NCI-H510A treated with DMSO at 0.1 percent for 48 hours (cell line): ENCODE measurements around the gene GBX1.
A peak's percentile ranks its signal among the peaks of the same experiment; 100 is the strongest.

Source experiments
- DNase-seq: peaks from one replicate; lab custom pipeline; 2025; lab: John Stamatoyannopoulos, UW

Gene GBX1

DNA sequence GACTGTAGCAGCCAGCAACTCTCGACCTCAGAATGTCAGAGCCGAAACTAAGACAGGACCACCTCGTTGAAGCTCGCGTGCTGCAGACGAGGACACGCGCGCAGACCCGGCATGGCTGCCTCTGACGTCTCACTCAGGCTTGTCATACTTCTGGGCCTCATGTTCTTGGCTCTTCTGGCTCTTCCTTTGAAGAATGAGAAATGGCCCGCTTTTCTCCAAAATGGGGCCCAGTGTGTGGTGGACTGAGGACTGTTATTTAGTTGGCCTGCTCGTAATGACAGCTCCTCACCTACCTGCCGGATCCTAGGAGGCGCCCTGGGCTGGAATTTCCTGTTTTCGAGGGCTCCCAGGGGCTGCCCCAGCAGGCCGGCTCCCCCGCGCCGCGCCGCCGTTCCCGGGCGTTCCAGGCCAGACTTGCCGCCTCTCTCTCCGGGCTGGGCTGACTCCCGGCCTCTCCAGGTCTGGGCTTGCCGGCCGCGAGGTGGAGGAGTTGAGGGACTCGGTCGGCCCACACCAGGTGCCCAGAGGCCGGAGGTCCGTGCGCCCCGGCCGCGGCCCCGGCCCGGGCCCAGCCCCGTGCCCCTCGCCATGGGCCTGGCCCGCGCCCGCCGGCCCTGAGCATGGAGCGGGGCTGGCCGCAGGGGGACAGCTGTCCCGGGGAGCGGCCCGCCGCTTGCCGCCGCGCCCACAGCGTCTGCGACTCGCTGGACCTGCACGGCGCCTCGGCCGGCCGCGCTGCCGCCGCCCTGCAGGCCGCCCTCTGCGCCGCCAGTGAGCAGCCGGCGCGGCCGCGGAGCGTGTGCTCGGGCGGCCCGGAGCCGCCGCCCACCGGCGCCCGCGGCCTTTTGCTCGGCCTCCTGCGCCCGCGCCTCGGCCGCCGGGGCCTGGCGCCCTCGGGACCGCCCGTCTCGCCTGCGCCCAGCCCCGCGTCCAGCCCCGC lies 53.1 kb downstream of the GBX1 start:
- DNase-seq, result no peak

DNA sequence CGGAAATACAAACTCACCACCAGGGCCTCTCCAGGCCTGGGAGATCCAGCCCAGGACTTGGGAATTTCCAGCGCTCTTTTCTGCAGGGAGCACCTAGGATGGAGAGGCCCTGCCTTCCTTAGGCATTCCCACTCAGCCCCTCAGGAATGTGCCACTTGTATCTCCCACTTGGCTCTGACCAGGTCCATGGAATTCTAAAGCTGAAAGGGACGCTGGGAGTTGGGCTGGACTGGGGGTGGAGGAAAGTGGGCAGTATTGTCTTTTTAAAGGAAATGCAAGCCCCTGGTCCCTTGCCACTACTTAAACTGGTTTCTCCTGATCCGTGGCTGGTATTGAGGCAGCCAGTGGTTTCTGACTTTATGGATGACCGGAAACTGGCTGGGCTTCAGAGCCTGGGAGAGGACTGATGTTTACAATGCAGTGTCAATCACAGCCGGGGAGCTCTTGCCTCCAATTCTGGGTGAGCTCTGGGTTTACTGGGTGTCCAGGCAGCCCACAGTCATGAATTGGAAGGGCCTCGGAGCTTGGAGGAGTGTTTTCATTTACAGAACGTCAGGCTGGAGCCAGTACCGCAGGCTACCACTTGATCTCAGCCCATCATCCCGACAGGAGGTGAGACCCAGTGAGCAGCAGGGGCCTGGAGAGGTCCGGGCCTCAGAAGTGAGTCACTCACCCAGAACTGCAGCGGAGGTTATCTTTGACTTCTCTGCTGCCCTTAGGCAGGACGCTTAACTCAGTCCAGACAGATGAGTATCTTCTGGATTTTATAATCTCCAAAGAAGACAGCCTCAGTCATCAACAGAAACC lies 53.9 kb downstream of the GBX1 start:
- no peak for DNase-seq

GRCh38 chr7:151110941-151111645 lies 56.4 kb downstream of the GBX1 start:
- peak; percentile 26 for DNase-seq

GRCh38 chr7:151110236-151110940 lies 57.1 kb downstream of the GBX1 start:
- DNase-seq, result no peak

- peak; percentile 16 for DNase-seq
Observed at GRCh38 chr7:151109094-151110048, 58.1 kb downstream of the GBX1 start.

DNA sequence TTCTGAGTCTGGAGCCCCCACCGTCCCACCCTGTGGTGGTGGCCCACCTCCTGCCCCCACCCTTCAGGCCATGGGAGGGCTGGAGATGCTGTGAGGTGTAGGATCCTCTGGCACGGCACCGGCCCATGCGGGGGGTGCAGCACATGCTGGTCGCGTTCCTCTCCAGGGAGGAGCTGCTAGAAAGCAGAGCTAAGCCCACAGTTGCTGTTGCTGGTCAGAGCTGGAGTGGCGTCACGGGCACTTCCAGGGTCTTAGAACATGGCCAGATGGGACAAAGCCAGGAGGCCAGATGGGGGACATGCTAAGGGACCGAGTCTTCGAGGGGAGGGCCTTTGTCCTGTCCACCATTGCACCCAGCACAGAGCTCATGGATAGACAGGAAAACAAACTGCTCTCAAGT lies 59.6 kb downstream of the GBX1 start:
- DNase-seq, result no peak

DNA sequence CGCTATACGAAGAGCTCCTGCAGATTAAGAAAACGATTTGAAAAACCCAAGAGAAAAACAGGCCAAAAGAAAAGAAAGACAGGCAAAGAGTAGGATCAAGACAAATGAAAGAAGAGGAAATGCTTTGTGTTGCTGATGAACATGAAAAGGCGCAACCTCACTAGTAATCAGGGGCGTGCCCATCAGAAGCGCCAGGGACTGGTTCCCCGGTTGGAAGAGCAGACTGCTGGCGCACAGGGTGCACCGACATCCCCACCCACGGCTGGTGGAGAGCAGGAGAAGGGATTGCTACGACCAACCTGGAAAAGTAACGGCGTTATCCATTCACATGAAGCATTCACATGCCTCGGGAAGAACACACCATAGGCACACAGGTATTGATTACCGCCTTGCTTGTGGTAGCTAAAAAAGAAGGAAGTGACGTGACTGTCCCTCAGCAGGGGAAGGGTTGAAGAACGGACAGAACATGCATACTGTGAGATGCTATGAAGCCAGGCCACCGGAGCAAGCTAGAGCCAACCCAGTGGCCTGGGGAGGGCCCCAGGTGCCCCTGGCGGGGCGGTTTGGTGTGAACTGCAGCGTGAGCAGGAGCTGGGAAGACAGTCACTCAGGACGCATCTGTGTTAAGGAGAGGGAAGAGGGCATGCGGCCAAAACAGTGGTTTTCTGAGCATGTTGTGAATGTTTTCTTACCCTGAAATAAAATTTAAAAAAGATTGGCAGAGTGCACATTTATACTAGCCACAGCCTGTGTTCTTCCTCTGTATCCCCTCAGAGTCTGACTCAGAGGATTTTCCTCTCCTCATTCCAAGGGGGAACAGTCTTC lies 62.9 kb downstream of the GBX1 start:
- DNase-seq, result no peak

DNA sequence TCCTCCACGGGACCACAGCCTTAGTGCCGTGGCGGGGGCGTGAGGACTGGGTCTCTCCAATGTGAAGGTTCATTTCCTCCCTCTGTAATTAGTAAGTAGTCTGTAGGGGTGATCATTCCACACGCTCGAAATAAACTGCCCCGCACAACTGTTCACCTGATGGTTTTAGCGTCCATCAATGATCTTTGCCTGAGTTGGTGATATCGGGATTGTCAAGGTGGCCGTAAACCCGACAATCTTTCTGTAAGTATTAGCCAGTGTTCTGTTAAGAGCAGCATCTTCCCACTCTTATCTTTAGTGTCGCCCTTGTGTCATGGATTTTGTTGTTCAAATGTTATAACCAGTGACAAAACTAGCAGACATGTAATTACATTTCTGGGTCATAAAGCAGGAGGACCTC lies 63.5 kb downstream of the GBX1 start:
- no peak for DNase-seq

DNA sequence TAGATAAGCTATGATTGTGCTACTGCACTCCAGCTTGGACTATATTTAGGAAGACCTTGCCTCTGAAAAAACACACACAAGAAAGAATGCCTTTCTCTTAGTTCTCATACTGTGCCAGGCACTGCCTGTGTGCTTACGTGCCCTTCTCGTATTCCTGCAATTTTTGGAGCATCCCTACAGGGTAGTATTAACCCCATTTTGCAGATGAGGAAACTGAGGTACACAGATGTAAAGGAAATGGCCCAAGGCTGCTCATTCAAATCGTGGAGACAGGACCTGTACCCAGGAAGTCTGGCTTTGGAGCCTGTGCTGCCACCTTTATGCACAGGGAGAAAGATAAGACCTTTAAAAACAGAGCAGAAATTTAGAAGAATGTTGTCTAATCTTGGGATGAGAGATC lies 64.5 kb downstream of the GBX1 start:
- no peak for DNase-seq

DNA sequence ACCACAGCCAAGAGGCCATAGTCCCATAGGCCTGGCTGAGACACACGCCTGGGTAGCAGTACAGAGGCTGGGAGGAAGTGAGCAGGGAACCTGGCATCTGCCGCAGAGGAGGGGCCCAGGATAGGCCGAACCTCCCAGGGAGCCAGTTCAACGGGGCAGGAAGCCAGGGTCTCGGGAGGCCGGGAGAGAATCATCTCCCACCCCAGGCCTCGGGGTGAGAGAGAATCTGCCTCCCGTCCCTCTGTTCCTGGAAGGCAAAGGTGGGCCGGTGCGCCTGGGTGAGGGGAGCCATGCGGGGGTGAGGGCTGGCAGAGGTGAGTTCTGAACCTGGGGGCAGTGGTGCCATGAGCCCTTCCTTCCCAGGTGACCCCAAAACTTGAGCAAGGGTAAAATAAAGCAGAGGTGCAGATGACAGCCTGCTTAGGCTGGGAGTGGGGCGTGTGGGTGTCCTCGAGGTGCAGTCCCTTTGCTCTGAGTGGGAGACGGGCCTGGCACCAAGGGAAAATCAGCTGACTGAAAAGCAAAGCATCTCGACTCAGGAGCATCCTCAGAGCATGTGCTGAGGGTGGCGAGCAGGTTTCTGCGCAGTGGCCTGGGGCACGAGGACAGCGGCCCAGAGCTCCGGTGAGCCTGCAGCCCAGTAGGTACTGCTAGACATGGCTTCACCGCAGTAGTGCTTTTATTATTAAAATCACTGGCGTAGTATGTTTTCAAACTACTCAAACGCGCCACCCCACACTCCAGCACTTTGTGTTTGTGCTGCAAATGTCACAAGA lies 65.7 kb downstream of the GBX1 start:
- DNase-seq, result no peak

DNA sequence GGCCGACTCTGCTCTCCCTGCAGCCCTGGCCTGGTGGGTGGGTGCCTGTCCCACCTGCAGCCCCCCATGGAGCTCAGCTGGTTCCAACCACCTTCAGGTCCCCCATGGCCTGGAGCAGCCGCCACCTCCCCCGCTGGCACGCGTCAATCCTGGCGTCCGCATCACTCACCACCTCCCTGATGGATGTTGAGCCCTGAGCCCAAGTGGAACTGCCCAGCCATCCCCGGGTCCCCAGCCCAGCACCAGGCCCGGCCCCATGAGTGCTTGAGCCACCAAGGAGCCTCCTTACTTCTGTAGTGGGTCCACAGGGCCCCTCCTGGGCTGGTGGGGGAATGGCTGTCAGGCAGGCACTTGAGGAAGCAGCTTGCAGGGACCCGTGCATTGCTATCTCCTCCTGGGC lies 66.6 kb downstream of the GBX1 start:
- no peak for DNase-seq

DNA sequence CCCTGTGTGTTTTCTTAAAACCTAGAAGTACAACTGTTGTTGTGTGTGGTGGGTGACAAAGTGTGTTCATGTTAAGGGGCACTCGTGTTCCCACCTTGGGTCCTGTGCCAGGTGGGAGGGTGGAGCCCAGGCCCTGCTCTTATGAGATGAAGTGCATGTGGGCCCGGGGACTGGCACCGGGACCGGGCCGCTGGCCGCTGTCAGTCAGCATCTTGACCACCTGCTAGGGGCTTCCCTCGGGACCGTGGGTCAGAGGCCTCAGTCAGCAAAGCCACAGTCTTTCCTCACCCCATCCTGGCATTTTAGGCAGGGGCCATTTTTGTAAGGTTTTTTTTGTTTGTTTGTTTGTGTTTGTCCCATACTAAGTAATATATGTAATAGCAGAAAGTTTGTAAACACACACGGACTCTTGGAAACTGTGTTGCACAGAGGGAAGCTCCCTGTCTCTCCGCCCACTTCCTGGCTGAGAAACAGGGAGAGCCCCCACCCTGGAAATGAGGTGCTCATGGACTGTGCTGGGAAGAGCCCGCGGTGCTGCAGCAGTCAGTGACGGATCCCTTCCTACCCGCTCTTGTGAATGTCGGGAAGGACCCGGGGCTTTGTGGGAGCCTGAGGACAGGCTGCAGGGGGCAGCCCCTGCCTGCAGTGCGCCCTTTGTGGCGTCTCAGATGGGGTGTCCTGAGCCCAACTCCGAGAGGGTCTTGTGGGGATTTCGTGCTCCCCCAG lies 67.8 kb downstream of the GBX1 start:
- DNase-seq, result no peak
